Measurements from ENCODE around the gene PRDM5.

DNA sequence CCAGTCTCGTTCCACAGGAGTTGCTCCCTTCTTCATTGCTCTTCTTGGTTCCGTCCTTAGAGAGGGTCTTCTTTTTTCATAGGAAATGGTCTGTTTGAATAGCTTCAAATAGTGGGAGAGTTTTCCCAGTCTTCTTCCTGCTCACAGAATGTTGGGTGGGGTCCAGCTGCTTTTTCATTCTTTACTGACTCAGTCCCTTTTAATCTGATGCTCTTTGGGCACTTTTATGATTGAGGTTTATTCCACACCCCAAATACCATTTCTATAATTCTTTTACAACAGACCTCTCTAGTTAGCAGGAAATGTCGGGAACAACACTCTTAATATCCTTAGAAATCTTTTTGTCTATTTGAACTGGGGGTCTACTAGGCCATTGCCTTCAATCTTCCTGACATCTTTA lies 239.5 kb downstream of the PRDM5 start:
- TF ChIP-seq CTCF (IDR thresholded peaks at IDR 0.05), result no peak
- no peak for TF ChIP-seq POLR2A (IDR thresholded peaks at IDR 0.05)
- no peak for TF ChIP-seq EP300 (IDR thresholded peaks at IDR 0.05)
